Colon (tissue), 2 donors: ENCODE data around the gene ZFYVE28.
"Not testable (repeated sequence)": the region's sequence is repeated elsewhere in the genome, so short reads cannot be mapped to it uniquely, and the experiment has no call there.

Experiments used
- FAIRE-seq: peaks from 2 replicates; lab custom pipeline; 2012; peaks lifted over from hg19 to GRCh38; lab: Jason Lieb, UNC
- donor health status: control.
- donor health status: control.

ZFYVE28 gene

DNA sequence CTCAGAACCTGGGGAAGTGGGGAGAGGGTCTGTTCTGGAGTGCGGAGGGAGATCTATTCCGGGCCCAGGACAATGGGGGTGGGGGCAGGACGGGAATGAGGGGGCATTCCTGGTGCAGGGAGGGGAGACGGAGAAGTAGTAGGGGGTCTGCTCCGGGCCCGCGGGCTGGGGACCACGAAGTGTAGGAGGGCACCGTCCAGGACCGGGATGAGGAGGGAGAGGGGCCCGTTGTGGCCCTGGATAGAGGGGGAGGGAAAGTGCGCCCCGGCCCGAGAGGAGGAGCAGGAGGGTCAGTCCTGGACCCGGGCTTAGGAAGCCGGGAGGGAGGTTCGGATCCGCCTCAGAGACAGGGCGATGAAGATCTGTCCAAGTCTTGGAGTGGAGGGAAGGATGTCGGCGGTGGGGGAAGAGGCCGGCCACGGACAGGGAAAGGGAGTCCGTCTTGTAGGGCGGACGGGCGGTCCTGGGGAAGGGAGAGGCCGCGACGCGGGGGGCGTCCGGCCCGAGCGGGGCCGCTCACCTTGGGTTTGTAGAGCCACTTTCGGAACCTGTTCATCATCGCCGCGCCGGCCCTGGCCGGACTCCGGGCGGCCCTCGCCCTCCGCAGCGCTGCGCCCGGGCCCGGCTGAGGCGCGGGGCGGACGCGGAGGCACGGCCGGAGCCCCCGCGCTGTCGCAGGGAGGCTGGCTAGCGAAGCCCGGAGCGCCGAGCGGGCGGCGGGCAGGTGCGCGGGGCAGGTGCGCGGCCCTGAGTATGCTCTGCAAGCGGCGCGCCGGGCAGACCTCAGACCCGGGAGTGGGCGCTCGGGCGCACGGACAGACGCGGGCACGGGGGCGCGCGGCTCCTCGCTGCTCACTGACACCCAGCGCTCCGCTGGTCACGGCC is at the start of gene ZFYVE28:
Gene ZFYVE28 (minus strand): TSS at position 881 of the 885 bp plus-strand sequence. CDS start 322 bp downstream, at position 559.
- FAIRE-seq: no peak

GRCh38 chr4:2465544-2465943 is 47.1 kb upstream of the ZFYVE28 start:
- FAIRE-seq: not testable (repeated sequence)

GRCh38 chr4:2465032-2465431 is 46.6 kb upstream of the ZFYVE28 start:
- no peak for FAIRE-seq

- FAIRE-seq: no peak
Measured at GRCh38 chr4:2462992-2463762, 44.7 kb upstream of the ZFYVE28 start.

DNA sequence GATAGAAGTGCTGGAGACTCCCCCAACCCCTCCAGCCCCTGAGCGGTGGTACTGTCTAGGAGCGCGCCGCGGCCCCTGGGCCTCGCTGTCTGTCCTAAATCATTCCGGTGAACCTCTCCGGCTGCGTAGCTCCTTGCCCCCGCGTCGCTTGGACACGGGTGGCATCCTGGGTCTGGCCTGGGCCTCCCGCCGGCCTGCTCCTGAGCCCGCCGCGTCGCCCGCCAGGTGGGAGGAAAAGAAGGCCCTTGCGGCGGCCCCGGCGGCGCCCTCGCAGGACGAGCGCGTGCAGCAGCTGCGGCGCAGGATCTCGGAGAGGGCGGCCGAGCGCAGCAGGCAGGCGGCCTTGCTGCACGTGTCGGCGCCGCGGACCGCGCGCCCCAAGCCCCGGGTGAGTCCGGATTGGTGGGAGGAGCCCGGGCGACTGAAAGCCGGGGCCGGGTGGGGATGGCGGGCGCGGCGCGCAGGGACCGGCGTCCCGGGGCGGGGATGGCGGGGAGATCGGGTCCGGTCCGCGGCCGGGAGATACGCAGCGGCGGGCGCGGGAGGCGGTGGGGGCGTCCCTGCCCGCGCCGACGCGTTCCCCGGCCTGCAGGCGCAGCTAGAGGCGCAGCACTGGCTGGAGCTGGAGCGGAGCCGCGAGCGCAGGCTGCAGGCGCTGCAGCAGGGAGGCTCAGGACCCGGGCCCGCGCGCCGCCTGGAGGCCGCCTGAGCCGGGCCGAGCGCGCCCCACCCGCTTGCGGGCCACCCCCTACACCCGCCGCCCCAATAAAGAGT is 44.0 kb upstream of the ZFYVE28 start:
- FAIRE-seq: no peak

DNA sequence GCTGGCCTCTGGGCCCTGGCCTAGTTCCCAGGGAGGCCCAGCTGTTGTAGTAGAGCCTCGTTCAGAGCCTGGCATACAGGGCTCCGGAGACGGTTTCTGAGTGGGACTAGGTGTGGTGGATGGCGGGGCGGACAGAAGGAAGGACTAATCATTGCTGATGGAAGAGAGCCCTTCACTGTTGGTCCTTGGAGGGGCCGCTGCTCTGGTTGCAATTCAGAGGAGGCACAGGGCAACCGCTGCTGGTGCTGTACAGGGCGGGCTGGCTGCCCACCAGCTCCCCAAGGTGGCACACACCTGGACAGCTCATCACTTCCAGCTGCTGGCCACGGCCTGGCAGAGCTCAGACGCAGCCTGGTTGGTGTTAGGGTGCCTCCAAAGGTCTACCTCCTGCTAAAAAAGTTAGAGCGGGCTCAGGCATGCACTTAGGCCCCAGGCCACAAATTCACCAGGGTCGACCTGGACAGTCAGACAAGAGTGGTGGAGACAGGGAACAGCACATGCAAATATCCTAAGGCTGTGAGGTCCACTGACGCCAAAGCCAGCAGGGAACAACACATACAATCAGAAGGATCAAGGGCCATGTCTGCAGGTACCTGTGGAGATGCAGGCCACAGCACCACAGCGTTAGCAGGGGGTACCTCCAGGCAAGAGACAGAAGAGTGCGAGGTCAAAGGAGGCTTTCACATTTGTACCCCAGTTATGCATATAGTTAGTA is 43.0 kb upstream of the ZFYVE28 start:
- no peak for FAIRE-seq

DNA sequence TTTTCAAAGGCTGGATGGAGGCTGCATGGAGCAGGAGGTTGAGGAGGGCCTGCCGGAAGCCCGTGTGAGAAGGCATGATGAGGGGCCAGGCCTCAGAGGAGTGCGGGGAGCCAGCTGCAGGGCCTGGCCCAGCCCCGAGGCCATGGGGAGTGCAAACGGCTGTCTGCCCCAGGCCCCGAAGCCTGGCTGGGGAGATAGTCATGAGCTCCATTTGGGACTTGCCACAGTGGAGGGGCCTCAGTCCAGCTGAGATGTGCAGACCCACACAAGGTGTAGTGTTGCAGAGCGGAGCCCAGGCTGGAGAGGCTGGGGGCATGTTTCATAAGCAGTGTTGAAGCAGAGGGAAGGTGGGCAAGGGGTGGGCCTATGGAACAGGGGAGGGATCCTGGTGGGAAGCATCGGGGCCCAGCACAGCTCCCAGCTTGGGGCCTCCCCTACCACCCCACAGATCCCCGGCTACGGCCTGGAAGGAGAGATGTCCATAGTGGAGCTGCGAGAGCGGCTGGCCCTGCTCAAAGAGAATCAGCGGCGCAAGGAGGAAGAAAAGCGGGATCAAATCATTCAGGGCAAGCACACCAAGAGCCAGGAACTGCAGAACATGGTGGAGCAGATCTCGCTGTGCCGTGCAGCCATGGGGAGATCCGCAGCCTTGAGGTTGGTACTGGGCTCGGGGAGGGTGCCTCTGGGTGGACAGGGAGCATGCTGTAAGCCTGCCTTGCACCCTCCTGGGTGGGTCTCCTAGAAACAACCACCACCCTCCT is 41.3 kb upstream of the ZFYVE28 start:
- no peak for FAIRE-seq

DNA sequence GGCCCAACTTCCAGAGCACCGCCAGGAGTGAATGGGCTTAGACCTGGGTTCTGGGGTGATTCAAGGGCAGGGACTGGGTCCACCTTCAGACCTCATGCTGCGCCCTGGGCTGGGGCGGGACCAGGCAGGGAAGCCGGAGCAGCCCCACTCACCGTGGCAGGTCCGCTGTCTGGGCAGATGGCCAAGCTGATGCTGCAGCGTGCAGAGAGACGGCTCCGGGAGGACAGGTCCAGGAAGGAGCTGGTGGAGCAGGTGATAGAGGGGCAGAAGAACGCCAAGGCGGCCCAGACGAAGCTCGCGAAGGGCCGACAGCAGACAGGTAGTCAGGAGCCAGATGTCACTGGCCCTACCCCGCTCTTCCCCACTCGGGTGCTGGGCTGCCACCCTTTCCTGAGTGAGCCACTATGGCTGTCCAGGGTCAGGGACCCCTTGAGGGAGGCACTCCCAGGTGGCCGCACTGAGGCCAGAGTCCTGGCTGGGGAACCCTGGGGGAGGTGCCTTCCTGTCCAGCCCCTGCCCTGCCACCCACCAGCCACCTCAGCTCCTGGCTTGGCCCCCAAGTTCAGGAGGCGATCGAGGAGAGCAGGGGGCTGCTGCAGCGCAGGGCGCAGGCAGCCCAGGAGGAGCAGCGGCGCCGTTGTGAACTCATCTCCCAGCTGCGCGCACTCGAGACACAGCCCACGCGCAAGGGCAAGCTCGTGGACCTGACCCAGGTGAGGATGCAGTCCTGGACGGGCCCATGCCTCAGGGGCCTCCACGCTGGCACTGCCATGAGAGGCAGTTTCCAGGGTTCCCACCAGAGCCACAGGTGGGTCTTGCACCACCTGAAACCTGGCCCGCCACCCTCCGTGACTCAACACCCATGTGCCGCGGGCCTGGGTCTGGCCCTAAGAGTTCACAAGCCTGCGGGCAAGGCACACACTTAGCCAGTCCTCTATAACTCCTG is 40.4 kb upstream of the ZFYVE28 start:
- FAIRE-seq: no peak

DNA sequence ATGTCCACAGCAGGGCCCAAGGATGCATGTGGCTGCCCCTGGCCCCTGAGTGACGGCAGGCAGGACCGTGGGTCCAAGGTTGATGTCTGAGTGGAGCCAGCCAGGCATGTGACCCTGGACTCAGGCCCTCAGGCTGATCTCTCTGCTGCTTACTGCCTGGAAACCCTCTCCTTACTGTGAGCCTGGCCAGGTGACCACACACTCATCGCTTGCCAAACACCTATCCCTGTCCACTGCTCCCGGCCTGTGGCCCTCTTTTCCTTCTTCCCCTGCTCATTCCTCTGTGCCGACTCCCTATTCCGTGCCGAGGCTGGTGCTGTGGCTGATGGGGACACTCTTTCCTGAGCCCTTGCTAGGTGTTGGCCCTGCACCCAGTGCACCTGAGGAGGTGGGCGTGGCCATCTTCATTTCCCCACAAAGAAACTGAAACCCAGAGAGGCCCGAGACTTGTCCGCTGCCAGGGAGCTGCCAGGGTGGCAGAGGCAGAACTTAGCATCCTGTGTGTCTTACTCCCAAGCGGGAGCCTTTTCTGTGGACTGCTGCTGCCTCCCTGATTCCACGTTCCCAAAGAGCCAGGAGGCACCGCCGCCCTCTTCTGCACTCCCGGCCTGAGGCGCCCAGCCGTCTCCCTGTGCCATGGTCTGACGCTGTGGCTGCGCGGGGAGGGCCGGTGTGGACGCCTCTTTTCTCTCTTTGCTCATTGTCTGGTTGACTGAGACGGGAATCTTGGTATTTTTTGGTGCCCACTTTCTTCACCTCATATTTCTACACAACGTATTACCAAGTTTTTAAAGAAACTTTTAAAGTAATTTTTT is 39.2 kb upstream of the ZFYVE28 start:
- FAIRE-seq: no peak

DNA sequence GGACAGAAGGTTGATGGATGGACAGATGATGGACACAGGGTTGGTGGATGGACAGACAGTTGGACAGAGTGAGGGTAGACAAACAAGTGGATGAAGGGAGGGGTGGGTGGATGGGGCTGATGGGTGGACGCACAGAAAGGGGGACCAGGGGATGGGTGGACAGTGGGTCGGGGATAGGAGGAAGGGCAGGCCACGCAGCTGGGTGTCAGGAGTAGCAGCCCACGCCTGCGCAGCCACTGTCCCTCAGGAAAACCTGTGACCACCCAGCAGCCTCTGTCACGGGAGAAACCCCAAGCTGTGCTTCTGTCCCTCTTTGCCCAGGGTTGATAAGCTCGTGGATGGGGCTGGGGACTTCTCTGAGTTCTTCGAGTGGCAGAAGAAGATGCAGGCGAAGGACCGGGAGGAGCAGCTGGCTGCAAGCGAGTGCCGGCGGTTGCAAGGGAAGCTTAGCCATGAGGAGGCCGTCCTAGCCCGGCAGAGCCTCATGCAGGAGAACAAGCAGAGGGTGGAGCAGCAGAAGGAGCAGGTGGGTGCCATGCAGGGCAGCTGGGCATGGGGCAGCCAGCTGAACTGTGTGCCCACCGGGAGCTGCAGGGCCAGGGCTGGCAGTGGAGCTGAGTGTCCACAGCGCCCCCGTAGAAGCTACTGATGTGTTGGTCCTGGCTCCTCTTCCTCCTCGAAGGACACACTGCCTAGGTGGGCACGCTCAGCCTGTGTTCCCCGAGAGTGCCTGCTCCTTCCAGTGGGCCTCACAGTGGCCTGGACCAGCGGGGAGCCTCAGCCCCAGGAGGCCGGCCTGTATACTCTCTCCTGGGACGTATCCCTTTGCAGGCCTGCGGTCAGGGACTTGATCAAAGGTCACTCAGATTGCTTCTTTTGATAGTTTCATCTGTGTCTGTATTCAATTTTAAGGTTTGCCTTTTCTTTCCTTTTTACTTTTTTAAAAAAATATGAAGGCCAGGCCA is 33.7 kb upstream of the ZFYVE28 start:
- FAIRE-seq: no peak

- no peak for FAIRE-seq
Measured at GRCh38 chr4:2451036-2451520, 32.6 kb upstream of the ZFYVE28 start.

DNA sequence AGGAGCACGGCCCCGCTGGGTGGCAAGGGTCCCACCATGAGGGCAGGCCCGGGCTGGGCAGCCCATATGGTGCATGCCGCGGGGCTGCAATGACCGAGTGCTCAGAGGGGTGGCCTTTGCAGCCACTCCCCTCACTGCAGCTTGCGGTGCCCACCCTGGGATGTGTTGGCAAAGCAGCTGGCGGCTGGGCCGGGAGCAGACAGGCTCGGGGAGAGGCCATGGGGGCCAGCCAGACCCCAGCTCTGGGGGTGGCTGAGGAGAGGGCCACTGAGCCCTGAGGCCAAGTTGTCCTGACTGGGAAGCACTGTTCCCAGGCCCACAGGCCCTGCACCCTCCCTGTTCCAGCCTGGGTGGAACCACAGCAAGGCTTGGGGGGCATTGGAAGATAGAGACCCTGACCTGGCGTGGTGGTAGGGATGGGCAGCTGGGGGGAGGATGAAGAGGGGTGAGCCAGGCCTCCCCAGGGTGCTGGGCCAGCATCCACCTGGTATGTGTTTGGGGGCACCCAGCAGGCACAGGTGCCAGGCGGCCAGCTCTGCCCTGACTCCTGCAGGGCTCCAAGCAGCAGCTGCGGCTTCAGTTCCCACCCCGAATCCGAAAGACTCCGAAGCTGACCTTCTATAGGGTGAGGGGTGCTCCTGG is 32.1 kb upstream of the ZFYVE28 start:
- no peak for FAIRE-seq

DNA sequence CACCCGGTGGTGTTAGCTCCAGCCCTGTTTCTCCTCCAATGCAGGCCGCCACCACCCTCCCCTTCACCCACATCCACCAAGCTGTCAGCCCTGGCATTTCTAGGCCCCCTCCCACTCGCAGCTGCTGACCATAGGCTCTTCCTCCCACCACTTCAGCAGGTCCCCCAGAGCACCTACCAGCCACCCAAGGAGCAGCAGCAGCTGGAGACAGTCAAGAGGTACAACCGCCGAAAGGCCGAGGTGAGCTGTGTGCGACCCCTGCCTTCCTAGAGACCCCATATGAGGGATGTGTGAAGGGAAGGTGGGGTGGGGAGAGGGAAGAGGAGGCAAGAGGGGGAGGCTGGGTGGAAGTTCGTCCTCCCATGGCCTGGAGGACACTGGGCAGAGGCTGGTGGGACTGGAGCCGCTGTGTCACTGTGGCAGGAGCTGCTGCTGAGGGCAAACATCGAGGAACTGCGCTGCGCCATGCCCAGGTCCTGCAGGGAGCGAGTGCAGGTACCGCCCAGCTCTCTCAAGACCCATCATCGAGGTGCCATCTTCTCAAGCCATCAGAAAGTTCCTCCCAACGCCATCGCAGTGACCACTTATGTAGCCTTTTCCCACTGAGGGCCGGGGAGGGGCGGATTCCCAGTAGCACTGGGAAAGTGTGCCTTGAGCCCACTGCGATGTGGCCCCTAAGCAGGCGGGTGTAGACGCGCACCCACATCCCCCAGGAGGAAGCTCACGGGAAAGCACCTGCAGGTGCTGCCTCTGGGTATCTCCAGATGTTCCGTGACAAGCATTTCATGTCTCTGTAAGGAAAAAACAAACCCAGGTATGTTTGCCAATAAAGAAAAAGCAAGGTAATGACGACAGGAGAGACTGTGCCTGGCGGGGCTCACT is 31.3 kb upstream of the ZFYVE28 start:
- FAIRE-seq: no peak

DNA sequence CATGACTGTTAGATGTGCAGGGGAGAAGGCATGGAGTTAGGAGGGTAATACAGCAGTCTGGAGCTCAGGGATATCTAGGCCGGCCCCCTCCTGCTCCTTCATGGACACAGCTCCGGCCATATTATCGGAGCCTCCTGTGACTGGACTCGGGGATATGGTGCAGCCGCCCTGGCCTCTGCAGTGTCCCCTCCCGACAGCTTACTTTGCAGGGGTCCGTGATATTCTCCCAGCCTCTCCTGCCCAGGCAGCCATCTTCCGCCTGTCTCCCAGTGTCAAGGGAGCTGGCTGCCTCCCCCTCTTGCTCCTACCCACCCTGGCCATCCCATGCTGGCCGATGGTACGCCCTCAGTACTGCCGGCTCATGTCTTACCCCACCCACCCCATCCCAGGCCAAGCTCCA is 30.6 kb upstream of the ZFYVE28 start:
- no peak for FAIRE-seq

DNA sequence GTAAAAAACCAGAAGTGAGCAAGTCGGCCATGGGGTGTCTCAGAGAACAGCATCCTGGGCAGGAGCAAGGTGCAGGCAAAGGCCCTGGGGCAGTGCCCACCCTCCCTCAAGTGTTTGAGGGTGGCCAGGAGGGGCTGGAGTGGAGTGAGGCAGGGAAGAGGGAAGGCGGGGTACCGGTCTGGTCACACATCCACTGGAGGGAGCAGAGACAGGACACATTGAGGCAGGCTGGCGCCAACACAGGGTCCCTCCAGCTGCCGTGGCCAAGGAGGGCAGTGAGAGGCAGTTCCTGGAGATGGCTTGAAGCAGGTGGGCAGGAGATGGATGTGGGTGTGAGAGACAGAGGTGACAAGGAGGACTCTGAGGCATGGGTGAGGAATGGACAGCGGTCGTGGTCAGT is 30.1 kb upstream of the ZFYVE28 start:
- no peak for FAIRE-seq
